ENCODE results near the gene ITPRIPL2.

ITPRIPL2 gene

GRCh38 chr16:19123535-19124178 lies 9.9 kb downstream of the ITPRIPL2 start:
- no peak for DNase-seq

- no peak for DNase-seq
These were observed 12.5 kb downstream of the ITPRIPL2 start for GRCh38 chr16:19126300-19126699.

DNA sequence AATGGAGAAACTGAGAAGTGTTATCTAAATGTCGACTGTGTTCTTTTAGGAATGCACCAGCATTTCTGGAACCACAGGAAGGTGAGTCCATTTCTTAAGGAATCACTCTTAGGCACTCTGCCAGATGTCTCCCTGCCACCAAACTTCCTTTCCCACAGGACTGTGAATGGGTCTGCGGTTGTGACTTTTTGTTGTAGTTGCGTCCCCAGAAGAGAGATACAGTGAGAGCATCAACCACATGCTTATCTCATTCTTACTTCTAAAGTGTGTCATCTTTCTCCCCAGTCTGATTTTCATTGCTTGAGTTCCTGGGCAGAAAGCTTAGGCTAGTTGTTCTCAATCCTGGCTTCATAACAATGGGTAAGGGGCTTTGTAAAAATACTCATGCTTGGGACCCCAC lies 13.4 kb downstream of the ITPRIPL2 start:
- no peak for DNase-seq

- DNase-seq = no peak
These were observed 13.9 kb downstream of the ITPRIPL2 start for GRCh38 chr16:19127674-19128131.

DNA sequence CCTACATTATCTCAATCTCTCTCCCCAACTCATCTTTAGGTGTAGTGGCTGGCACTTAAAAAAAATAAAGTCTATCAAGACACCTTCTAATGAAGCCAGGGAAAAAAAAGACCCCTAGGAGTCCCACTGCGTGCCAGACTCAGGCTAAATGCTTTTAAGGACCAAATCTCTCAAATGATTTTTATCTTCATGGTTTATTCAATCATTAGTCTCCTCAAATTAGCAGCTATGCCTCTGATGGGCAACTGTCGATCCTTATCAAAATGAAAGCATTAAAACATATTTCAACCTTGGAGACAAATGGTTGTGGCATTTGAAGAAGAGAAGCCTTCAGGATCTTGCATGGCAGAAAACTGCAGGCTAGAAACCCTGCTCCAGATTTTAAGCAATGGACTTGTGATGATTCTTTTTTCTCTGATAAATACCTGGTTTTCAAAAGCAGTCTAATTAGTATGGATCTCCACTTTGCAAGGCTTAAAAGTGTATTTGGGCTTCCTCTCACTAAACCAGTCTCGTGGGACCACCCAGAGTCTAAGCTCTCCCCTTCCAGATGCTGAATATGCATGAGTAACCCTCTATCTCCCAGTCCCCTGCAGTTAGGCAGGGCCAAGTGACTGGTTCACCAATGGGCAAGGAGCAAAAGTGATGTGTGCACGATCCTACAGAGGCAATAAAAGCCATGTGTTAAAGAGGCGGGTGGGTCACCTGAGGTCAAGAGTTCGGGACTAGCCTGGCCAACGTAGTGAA lies 14.9 kb downstream of the ITPRIPL2 start:
- no peak for DNase-seq

GRCh38 chr16:19130385-19130784 lies 16.6 kb downstream of the ITPRIPL2 start:
- no peak for DNase-seq

GRCh38 chr16:19130852-19131824 lies 17.4 kb downstream of the ITPRIPL2 start:
- DNase-seq = no peak

DNA sequence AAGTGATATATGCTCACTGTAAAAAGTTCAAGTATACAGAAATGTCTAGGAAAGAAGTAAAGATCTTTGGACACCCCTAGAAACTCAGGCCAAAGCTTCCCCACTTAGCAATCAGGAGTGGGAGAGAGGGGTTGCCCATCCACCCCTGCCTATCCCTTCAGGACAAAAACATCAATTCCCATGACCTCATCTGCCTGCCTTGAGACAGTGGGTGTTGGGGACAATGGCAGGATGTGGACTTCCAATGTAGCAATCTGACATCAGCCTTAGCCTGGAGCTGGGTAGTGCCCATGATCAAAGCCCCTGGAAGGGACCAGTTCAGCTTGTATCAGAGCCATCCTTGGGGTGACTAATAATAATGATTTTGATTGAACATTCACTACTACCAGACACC lies 18.1 kb downstream of the ITPRIPL2 start:
- DNase-seq = no peak

GRCh38 chr16:19132255-19132654 lies 18.5 kb downstream of the ITPRIPL2 start:
- DNase-seq = no peak

DNA sequence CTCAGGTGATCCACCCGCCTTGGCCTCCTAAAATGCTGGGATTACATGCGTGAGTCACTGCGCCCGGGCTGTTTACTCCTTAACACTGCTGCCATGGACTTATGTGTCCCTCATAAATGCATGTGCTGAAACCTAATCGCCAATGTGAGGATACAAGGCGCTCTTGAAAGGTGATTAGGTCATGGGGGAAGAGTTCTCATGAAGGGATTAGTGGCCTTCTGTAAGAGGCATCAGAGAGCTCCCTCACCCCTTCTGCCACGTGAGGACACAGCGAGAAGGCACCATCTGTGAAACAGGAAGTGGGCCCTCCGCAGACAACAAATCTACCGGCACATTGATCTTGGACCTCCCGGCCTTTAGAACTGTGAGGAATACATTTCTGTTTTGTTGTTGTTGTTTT lies 19.1 kb downstream of the ITPRIPL2 start:
- no peak for DNase-seq

DNA sequence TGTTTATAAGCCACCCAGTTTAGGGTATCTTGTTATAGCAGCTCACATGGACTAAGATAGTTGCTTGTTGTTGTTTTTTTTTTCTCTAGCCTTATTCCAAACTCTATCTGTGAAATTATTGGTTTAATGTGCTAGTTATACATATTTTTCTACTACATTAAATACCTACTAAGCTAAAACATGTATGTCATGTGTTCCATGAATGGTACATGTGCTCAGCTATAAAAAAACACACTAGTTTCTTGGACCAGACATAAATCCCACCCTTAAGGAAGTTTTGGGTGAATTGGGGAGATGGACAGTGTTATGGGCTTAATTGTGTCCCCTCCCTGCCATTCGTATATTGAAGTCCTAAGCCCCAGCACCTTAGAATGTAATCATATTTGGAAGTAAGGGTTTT lies 19.8 kb downstream of the ITPRIPL2 start:
- DNase-seq = no peak

DNA sequence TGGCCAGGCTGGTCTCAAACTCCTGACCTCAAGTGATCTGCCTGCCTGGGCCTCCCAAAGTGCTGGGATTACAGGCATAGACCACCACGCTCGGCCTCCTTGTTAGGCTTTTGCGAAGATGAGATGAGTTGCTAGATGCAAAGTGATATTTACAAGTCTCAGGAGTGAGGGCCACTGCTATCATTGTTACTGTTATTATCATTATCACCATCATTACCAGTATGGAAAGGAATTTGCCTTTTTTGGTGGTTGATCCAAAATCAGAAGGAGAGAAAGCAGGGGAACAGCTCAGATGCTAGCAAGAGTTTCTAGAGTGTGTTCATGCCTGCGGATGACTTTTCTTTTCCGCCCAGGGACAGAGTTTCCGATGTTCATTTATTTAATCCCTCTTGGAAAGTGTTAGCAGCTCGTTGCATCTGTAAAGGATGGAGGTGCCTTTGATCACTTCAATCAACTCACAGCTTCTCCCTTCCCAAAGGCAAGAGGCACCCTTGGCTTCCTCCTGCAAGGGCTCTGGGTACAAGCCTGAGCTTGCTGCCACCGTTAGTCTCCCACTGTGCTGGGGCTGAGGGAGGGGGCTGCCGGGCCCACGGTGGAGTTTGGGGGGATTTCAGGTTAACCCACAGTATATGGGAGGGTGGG lies 21.6 kb downstream of the ITPRIPL2 start:
- no peak for DNase-seq

GRCh38 chr16:19135896-19136438 lies 22.2 kb downstream of the ITPRIPL2 start:
- DNase-seq = no peak

DNA sequence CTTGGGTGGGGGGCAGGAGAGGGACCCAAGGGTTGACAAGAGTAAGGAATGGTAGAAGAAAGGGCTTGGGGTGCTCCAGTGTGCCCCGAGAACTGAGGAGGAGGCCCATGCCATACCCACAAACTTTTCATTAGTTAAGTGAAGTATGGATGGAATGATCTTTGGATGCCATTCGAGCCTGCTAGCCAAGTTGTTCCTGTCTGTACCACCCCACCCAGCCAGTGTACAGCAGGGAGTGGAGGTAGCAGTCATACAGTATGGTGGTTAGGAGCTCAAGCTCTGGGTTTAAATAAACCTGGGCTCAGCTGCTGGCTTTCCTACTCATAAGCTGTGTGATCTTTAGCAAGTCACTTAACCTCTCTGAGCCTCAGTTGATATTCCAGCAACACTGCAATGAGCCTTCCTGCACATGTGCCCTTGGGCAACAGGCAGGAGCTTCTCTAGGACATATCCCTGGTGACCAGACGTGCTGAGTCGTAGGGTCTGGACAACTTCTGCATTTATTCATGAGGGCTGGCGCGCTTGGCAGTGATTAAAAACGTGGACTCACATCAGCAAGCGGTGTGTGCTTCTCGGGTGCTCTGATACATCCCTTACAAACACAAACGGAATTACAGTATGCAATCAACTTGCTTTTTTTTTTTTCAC lies 22.9 kb downstream of the ITPRIPL2 start:
- no peak for DNase-seq

GRCh38 chr16:19137201-19138128 lies 23.7 kb downstream of the ITPRIPL2 start:
- DNase-seq = no peak

DNA sequence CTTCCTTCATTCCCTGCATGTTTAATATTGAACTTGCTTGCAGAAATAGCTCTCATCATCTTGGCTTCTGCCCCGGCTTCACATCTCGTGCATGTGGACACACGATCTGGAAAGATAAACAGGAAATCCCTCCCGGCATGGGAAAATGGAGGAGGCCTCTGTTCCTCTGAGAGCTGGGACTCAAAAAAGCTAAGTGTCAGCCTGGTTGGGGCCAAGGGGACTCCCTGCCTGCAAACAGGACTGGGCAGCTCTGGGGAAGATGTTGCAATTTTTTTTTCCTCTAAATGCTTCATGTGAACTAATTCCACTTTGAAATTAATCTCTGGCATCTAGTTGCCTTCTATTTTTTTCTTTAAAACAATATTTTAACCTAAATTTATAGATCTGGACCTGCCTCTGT lies 24.8 kb downstream of the ITPRIPL2 start:
- no peak for DNase-seq

DNA sequence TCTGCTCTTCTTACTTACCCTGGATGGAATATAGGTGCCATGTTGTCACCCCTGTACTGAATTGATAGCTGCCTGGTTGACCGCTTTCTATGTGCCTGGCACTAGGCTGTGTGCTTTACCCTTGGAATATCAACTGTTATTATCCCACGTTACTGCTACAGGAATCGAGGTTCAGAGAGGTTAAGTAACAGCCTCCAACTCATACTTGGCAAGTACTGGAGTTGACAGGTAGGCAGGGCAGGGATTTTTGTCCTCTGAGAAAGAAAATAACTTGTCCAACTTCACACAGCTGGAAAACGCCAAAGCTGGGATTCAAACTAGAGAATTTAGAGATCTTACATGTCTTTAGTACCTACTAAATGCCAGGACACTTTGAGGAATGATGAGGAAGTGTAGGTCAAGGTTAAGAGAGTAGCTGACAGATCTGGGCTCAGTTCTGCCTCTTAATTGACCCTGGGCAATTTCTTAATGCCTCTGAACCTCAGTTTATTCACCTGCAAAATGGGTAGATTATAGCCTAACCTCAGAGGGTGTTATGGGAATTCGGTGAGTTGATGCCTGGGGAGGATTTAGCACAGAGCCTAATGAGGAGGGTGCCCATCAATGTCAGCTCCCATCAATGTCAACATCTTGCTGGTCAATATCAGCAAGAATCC lies 25.8 kb downstream of the ITPRIPL2 start:
- DNase-seq = no peak

- DNase-seq = no peak
These were observed 26.6 kb downstream of the ITPRIPL2 start for GRCh38 chr16:19140396-19140795.

GRCh38 chr16:19142939-19143598 lies 29.3 kb downstream of the ITPRIPL2 start:
- no peak for DNase-seq

GRCh38 chr16:19143599-19143956 lies 29.8 kb downstream of the ITPRIPL2 start:
- DNase-seq = no peak
